Activated CD8-positive, alpha-beta memory T cell treated with anti-CD3 and anti-CD28 coated beads, Interleukin-2, amount 50 U/mL, for 24 hours (primary cell): Measurements from ENCODE around the gene ZYG11A.

Experiments used
- DNase-seq: peaks from one replicate; pipeline ENCODE4 v3.0.0-alpha.2; 2020; ENCODE audit errors: extremely low read depth

Gene ZYG11A

DNA sequence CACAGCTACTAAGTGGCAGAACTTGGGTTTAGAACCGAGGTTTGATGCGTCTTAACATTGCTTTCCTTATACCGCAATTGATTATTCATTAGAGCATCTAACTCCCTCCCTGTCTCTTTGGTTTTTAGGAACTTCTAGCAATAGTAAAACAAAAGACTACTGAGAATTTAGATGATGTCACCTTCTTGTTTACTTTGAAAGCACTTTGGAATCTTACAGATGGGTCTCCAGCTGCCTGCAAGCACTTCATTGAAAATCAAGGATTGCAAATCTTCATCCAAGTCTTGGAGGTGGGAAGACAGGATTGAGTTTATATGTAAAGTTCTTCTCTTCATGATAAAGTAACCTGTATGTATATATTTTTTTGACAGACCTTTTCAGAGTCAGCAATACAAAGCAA is 35.0 kb downstream of the ZYG11A start:
- DNase-seq, result no peak

- no peak for DNase-seq
These were observed 37.6 kb downstream of the ZYG11A start for GRCh38 chr1:52880206-52880605.

- no peak for DNase-seq
These were observed 44.9 kb downstream of the ZYG11A start for GRCh38 chr1:52887483-52887882.

DNA sequence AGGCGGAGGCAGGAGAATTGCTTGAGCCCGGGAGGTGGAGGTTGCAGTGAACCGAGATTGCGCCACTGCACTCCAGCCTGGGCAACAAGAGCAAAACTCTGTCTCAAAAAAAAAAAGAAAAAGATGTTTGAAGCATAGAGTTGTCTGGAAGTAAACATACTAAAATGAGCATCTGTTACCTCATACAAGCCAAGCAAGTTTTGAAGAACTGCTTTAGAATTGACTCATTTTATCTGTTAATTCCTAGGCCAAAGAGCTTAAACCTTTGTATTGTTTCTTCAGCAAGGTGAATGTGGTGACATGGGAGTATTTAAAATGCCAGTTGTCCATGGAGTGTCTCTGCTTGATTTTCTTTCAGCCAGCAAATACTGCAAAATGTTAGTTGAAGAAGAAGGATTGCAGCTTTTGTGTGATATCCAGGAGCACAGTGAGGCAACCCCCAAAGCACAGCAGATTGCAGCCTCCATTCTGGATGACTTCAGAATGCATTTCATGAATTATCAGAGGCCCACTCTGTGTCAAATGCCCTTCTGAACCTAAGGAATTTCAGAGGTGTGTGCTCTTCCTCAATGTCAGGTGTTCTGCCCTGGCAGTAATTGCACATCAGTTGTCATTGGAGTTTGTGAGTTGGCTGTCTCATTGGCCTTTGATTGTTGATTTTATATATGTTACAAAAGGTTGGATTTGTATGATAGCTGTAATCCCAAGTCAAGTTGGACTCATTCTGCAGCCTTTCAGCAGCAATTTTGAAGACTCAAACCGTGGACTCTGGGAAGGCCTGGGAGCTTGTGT is 50.1 kb downstream of the ZYG11A start:
- DNase-seq, result no peak

DNA sequence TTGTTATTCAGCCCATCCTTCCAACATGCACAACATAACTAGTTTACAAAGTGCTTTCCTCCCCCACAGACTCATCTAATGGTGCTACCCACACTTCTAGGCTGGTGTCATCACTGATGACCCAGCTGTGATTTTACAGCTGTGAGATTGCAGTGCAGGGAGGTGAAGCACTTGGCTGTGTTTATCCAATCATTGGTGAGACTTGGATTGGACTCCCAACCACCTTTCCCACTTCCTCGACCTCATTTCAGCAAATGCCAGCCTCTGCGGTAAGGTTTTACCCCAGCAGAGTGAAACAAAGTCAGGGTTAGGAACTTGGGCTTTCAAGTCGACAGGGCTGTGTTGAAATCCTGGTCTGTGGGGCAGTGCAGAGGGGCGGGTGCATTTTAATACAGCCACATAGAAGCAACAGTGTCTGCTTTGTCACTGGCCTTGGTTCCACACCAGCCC is 56.9 kb downstream of the ZYG11A start:
- DNase-seq, result no peak

DNA sequence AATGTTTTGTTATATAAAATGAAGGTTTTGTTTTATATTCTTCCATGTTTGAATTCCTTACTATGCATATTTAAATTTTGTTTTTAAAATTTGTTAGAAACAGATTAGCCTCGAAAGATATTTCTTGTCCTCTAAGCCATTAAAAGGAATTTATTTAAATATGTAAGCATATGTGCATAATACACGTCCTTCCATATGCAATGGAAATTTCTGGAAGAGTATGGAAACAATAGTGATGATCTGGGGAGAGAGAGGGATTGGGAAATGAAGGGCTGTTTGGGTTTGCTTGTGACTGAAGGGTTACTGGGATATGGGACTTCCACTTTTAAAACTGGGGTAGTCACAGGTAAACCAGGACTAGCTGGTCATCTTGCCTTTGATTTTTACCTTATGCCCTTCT is 57.8 kb downstream of the ZYG11A start:
- no peak for DNase-seq

DNA sequence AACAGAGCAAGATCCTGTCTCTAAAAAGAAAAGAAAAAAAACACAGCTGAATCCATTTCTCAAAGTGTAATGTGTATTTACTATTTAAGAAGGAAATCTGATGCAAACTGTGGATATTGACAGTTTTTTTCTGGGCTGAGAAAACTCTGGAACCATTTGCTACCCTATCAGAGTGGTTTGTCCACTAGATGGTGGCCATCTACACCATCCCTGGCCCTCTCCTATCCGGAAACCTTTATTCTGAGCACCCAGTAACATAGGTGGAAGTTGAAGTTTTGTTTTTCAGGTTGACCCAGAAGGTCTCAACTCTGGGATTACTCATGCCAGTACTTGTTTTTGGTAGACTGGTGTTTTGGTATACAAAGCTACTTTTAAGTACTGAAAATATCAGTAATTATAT is 58.8 kb downstream of the ZYG11A start:
- DNase-seq, result no peak

DNA sequence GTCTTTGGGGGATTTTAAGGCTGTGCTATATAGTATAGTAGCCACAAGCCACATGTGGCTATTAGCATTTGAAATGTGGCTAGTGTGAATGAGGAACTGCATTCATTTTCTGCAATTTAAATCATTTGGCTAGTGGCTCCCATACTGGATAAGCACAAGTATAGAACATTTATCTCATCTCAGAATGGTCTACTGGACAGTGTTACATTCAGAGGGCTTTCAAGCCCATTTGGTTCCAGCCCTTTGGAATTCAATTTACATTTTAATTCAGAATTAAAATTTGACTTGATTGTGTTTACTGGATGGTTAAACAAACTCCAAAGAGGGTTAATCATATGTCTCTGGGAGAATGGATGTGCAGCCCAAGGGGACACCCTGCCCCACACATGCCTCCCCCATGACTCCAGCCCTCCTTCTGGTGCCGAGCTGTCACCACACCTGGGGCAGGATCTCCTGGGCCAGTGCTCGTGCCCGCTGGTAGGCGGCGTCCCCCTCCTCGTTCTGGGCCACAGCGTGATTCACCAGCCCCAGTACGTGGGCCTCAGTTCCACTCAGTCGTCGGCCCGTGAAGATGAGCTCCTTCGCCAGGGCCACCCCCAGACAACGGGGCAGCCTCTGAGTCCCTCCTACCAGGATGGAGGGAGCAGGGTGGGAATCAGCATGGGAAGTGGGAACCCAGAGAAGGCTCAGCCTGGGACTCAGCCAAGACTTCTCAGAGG is 61.8 kb downstream of the ZYG11A start:
- DNase-seq, result no peak

- DNase-seq, result no peak
These were observed 62.6 kb downstream of the ZYG11A start for GRCh38 chr1:52904927-52905698.

GRCh38 chr1:52906135-52906603 is 63.6 kb downstream of the ZYG11A start:
- no peak for DNase-seq

- no peak for DNase-seq
These were observed 64.7 kb downstream of the ZYG11A start for GRCh38 chr1:52907068-52907811.

DNA sequence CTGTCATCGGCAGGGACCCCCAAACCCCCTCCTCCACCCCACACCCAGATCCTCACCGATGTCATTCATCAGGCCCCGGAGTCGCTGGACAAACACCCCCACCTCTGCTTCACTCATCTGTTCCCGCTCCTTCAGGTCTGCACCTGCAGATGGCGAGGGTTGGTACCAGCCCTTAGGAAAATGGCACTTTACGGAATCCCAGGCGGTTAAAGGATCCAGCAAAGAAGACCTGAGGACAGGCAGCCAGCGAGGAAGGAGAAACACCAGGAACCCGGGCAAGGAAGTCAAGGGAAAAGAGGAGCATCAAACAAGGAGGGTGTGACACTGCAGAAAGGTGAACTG is 65.2 kb downstream of the ZYG11A start:
- no peak for DNase-seq

DNA sequence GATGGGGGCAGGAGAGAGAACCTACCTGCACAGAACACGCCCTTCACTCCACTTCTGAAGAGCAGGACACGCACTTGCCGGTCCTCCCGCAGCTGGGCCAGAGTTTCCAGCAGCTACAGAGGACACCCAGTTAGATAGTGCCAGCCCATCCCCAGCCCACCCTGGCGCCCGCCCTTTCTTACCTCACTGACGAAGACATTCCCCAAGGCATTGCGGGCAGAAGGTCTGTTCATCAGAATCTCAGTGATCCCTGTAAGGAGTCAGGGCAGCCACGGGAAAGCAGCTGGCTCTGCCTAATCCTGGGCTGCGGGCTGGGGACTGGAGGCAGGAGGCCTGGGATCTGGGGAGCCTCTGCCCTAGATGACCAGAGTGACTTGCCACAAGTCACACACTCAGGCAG is 69.0 kb downstream of the ZYG11A start:
- no peak for DNase-seq

- DNase-seq, result no peak
These were observed 70.5 kb downstream of the ZYG11A start for GRCh38 chr1:52913014-52913413.

DNA sequence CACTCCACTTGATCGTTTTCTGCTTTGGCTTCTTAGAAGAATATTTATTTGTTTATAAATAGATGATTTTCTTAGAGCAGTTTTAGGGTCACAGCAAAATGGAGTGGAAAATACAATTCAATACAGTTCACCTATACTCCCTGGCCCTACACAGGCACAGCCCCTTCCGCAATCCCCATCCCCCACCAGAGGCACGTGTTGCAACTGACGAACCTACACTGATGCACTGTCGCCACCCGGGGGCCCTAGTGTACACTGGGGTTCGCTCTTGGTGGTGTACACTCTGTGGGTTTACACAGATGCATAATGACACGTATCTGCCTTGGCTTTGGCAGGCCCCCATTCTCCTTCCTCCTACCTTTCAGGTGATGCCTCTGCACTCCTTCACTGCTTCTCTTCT is 71.0 kb downstream of the ZYG11A start:
- DNase-seq, result no peak

- DNase-seq, result no peak
These were observed 71.9 kb downstream of the ZYG11A start for GRCh38 chr1:52914463-52914862.

DNA sequence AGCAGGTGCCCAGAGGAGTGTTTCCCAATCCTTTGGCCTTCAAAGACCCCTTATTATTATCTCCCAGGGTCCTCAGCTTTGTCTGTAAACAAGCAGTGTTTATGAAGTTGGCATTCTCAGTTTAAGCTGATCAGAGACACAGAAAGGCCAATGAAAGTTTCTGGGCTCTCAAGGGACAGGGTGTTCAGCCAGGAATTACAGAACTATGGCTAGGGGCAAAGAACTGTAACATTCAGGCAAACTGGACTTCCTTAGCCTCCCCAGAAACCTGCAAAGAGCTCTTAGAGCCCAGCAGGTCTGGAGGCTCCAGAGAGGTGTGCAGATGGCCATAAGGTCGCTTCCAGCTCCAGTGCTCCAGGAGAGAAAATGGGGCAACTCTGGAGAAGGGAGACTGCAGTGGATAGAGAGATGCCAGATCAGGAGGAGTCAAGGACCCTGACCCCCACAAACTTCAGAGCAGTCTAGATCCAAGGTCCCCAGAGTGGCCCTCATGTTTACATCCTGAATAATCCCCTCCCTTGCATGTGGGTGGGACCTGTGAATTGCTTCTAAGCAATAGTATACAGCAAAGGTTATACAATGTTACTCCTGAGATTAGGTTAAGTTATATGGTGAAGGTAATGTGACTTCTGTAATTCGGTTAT is 72.8 kb downstream of the ZYG11A start:
- no peak for DNase-seq

GRCh38 chr1:52915855-52916220 is 73.3 kb downstream of the ZYG11A start:
- no peak for DNase-seq

DNA sequence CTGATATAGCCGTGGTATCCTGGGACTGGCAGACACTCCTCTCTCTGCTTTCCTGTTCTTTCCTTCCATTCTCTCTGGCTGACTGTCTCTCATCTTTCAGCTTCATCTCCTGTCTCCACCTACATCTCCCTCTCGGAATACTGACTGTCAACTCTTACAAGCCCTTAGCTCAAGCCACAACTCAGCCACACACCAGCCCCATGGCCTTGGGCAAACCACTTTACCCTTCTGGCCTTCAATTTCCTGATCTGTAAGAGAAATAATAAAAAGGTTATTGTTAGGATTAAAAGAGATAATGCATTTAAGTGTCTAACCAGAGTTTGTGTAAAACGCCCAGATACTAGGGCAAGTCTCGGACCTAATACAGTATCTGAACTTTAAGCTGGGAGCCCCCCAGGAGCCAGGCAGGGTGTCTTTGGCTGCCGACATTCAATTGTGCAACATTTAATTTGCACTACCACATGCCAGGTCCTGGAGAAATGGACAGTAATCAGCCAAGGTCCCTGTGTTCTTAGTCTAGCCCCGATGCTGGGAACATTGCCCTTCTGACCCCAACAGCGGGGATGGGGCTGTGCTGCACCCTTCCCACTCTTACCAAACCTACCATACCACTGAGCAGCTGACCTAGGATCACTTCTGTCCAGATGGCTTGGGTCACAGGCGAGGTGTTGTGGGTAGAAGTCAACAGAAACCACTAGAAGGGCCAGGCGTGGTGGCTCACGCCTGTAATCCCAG is 73.8 kb downstream of the ZYG11A start:
- no peak for DNase-seq

- DNase-seq, result no peak
These were observed 74.6 kb downstream of the ZYG11A start for GRCh38 chr1:52917156-52917555.

GRCh38 chr1:52917581-52917980 is 75.0 kb downstream of the ZYG11A start:
- no peak for DNase-seq
